HepG2 (cell line): Measurements from ENCODE around the gene CHMP1B. TPM values are rescaled to one million over a fixed set of nuclear protein-coding genes. Genes with fewer than 3 reads are reported as not detected.

Experiments used
- ATAC-seq: fragments of 200-7000 bp; cut with Tn5 transposase; 3 replicates; pipeline ENCODE4 v1.9.1; 2020; ENCODE audit warnings: mild to moderate bottlenecking, moderate library complexity
- BruUV-seq: library from RNA; stranded (reverse); fragments of 400-500 nt; replicated peaks from 2 replicates; lab custom pipeline; 2021; lab: Mats Ljungman, UMichigan
- CTCF ChIA-PET: fragments of 300-600 bp; formaldehyde crosslinking; extraction: SDS; loops from one replicate; lab custom pipeline; 2021; ENCODE audit warnings: low total read pairs, inconsistent platforms, low intra/inter-chr PET ratio; lab: Yijun Ruan, JAX
- POLR2A ChIA-PET: fragments of 350-600 bp; sonication (Branson Sonifier 250); formaldehyde crosslinking; loops from one replicate; lab custom pipeline; 2020; ENCODE audit warnings: antibody characterized with exemption, inconsistent platforms; lab: Yijun Ruan, JAX
- DNase-seq: peaks from one replicate; pipeline ENCODE4 v3.0.0-alpha.2; 2015; ENCODE audit warnings: low spot score
- FAIRE-seq: peaks from 3 replicates; lab custom pipeline; 2011; peaks lifted over from hg19 to GRCh38; lab: Jason Lieb, UNC
- H2AFZ ChIP-seq: one replicate; pipeline ENCODE4 v1.6.1; 2011; ENCODE audit warnings: low read length, inconsistent platforms
- H3K27ac ChIP-seq: fragments of 300-600 bp; 3 replicates; pipeline ENCODE4 v1.8.0; 2011; ENCODE audit warnings: mixed run types, mild to moderate bottlenecking, mixed read lengths, low read length, inconsistent platforms; ENCODE audit not compliant: insufficient read depth; ENCODE audit errors: extremely low read length
- H3K27me3 ChIP-seq, 2 experiments: fragments of 200-600 bp in 1 of 2; 2 replicates in 1 of 2; 3 replicates in 1 of 2; pipeline versions ENCODE4 v1.6.0 to v1.8.0; 2011; ENCODE audit warnings: low read length in 2 of 2, mild to moderate bottlenecking in 2 of 2, moderate library complexity in 2 of 2, inconsistent platforms in 1 of 2; ENCODE audit not compliant: insufficient read depth in 2 of 2, control insufficient read depth in 1 of 2
- H3K36me3 ChIP-seq, 2 experiments: fragments of 200-600 bp in 1 of 2; replicated peaks in 1 of 2; 2 replicates in 1 of 2; 3 replicates in 1 of 2; pipeline versions ENCODE4 v1.5.1 to v1.8.0; 2011; ENCODE audit warnings: low read length in 2 of 2, inconsistent platforms in 1 of 2; ENCODE audit not compliant: insufficient read depth in 2 of 2, control insufficient read depth in 1 of 2
- H3K4me1 ChIP-seq: 2 replicates; pipeline ENCODE4 v1.5.1; 2012; ENCODE audit warnings: low read length, inconsistent platforms; ENCODE audit not compliant: insufficient read depth
- H3K4me2 ChIP-seq: 2 replicates; pipeline ENCODE4 v1.6.0; 2011; ENCODE audit warnings: low read depth, low read length, inconsistent platforms
- H3K4me3 ChIP-seq, 3 experiments: fragments of 200-600 bp in 1 of 3; sonication (generic), shearing (Covaris generic) in 1 of 3; replicated peaks in 1 of 3; 2 replicates each; pipeline ENCODE4 v1.5.1; 2011 to 2016; ENCODE audit warnings: low read length in 3 of 3, inconsistent platforms in 2 of 3, low read depth in 2 of 3, mild to moderate bottlenecking in 2 of 3, control low read depth in 1 of 3, mixed read lengths in 1 of 3; ENCODE audit not compliant: insufficient read depth in 1 of 3
- H3K79me2 ChIP-seq: one replicate; pipeline ENCODE4 v1.6.1; 2011; ENCODE audit warnings: low read length, inconsistent platforms; ENCODE audit not compliant: insufficient read depth
- H3K9ac ChIP-seq: 2 replicates; pipeline ENCODE4 v1.6.0; 2011; ENCODE audit warnings: mild to moderate bottlenecking, low read depth, low read length, inconsistent platforms; ENCODE audit not compliant: insufficient read depth
- H3K9me3 ChIP-seq: 2 replicates; pipeline ENCODE4 v1.5.1; 2012; ENCODE audit warnings: mild to moderate bottlenecking, low read length
- H4K20me1 ChIP-seq: 2 replicates; pipeline ENCODE4 v1.6.0; 2011; ENCODE audit warnings: inconsistent platforms, mild to moderate bottlenecking, low read length, moderate library complexity; ENCODE audit not compliant: insufficient read depth
- CEBPB ChIP-seq: IDR thresholded peaks from 2 replicates; pipeline ENCODE4 v1.6.1; 2011; ENCODE audit warnings: low read depth, low read length, improper control_type of control experiment, borderline replicate concordance
- CEBPG ChIP-seq: IDR thresholded peaks from 2 replicates; pipeline ENCODE4 v1.6.1; 2016
- FOXK1 ChIP-seq: sonication (generic); formaldehyde crosslinking; IDR thresholded peaks from 2 replicates; pipeline ENCODE4 v1.4.0; 2020; ENCODE audit warnings: low read depth, missing genetic modification reagents, borderline replicate concordance
- PHB2 ChIP-seq: fragments of 450-650 bp; IDR thresholded peaks from 2 replicates; pipeline ENCODE4 v1.6.1; 2018; ENCODE audit not compliant: partially characterized antibody
- TRIM24 ChIP-seq: sonication (generic); formaldehyde crosslinking; IDR thresholded peaks from 2 replicates; pipeline ENCODE4 v1.8.0; 2022; ENCODE audit warnings: mild to moderate bottlenecking, missing genetic modification reagents
- ZNF251 ChIP-seq: sonication (generic); formaldehyde crosslinking; IDR thresholded peaks from 2 replicates; pipeline ENCODE4 v1.9.0; 2021; ENCODE audit warnings: mild to moderate bottlenecking, missing genetic modification reagents
- ZNF362 ChIP-seq: sonication (generic); formaldehyde crosslinking; IDR thresholded peaks from 2 replicates; pipeline ENCODE4 v1.4.0; 2020; ENCODE audit warnings: missing genetic modification reagents, mild to moderate bottlenecking, borderline replicate concordance
- ZNF704 ChIP-seq: sonication (generic); formaldehyde crosslinking; IDR thresholded peaks from 2 replicates; pipeline ENCODE4 v1.8.1; 2023; ENCODE audit warnings: mild to moderate bottlenecking, inconsistent platforms, moderate library complexity, missing genetic modification reagents, borderline replicate concordance
- WGBS: methylation state at CpG from one replicate; pipeline ENCODE4 v1.1.6; 2017; ENCODE audit warnings: low lambda C conversion rate; 5-methylcytosine and 5-hydroxymethylcytosine counted together
- in situ Hi-C: cut with HindIII; loops from 2 replicates; pipeline ENCODE4 v1.10.0; 2017; ENCODE audit warnings: low pct_unique_long_range_greater_than_20kb; ENCODE audit not compliant: extremely low pct_ligation_motif_present
- intact Hi-C: fragments of 100-400 bp; cut with micrococcal nuclease; formaldehyde crosslinking; loops from one replicate; pipeline ENCODE4 v1.10.0; 2022; ENCODE audit not compliant: unreplicated experiment
- polyA plus RNA-seq, 8 experiments: library from polyadenylated mRNA; depleted of rRNA in 3 of 8; stranded (reverse) in 7 of 8; unstranded in 1 of 8; fragments of >200 nt; fragmentation: Illumina TruSeq in 4 of 8; extraction: Trizol in 4 of 8; gene quantifications; 2 replicates each; pipeline versions ENCODE4 v1.2.1 to v1.2.3, GENCODE V29; 2011 to 2016; ENCODE audit warnings: low read depth in 4 of 8, missing spikeins in 1 of 8, mixed read lengths in 1 of 8; ENCODE audit not compliant: insufficient read depth in 1 of 8
- total RNA-seq, 5 experiments: library from RNA; depleted of rRNA; stranded (reverse); fragments of >200 nt; fragmentation: Illumina TruSeq; extraction: Trizol; gene quantifications; 2 replicates each; pipeline ENCODE4 v1.2.3, GENCODE V29; 2016; ENCODE audit warnings: low read depth in 1 of 5

Gene CHMP1B
- total and polyA plus RNA-seq, 2 of the 13 experiments (the other 11 are each of a cell fraction or from before 2014, with no cell fraction given), result 18.8 to 20.2 TPM

- TF ChIP-seq FOXK1 (CRISPR knock-in tag) (peak; percentile 32; the same call in 1 of the 2 replicates), ZNF704 (CRISPR knock-in tag) (no peak), ZNF251 (CRISPR knock-in tag) (no peak), PHB2 (no peak)
Measured at GRCh38 chr18:11861583-11862288, 10.5 kb downstream of the CHMP1B start (continued).

GRCh38 chr18:11862468-11863137, 11.4 kb downstream of the CHMP1B start:
- BruUV-seq, result no TSS peak
- no peak overlapping the region for H3K9ac ChIP-seq
- H3K36me3 ChIP-seq, result no peaks in the 10 kb centered on the region
- no peaks in the 10 kb centered on the region for H3K27me3 ChIP-seq
- in situ Hi-C loops (no loop called here), intact Hi-C loops (no loop called here)
- no peak for ATAC-seq
- POLR2A ChIA-PET, result interaction anchor here (0.9 to 1.6 kb wide), 2 partner anchors 10 to 23 kb away, joined by 3 to 5 read pairs; no protein-coding TSS in a partner anchor
- H3K79me2 ChIP-seq, result no peaks in the 10 kb centered on the region
- no peaks in the 10 kb centered on the region for H4K20me1 ChIP-seq
- H3K27ac ChIP-seq, result no peak overlapping the region
- H2AFZ ChIP-seq, result no peak overlapping the region
- DNase-seq, result no peak
- H3K4me1 ChIP-seq, result peaks cover 55% of the 10 kb centered on the region
- CTCF ChIA-PET, result no interaction called here
- no peak for FAIRE-seq
- WGBS, result 48% methylated on average over 6 of the region's 6 CpGs
- no peak overlapping the region for H3K4me2 ChIP-seq
- TF ChIP-seq CEBPG (CRISPR knock-in tag), result peak; percentile 48; the same call in 1 of the 2 replicates
- TF ChIP-seq CEBPB, result peak; percentile 61; the same call in 1 of the 2 replicates
- TF ChIP-seq TRIM24 (CRISPR knock-in tag), result no peak
- 0 out of 2 replicates have a peak, but pooled peaks have one; percentile 16 for TF ChIP-seq ZNF362 (CRISPR knock-in tag)
- no peaks in the 10 kb centered on the region for H3K9me3 ChIP-seq
- no peak overlapping the region for H3K4me3 ChIP-seq
